Activated CD8-positive, alpha-beta memory T cell treated with anti-CD3 and anti-CD28 coated beads for 24 hours (primary cell): ENCODE data around the gene ANKRD13B.

Source experiments
- DNase-seq: peaks from one replicate; pipeline ENCODE4 v3.0.0-alpha.2; 2020

The ANKRD13B gene

GRCh38 chr17:29618272-29619065 is 25.5 kb downstream of the ANKRD13B start:
- no peak for DNase-seq

- DNase-seq: no peak
Measured at GRCh38 chr17:29619251-29619650, 26.3 kb downstream of the ANKRD13B start.

GRCh38 chr17:29620271-29620670 is 27.3 kb downstream of the ANKRD13B start:
- DNase-seq: no peak

- no peak for DNase-seq
Measured at GRCh38 chr17:29620779-29621500, 28.0 kb downstream of the ANKRD13B start.

GRCh38 chr17:29621751-29622194 is 28.8 kb downstream of the ANKRD13B start:
- DNase-seq: no peak

- peak; percentile 90 for DNase-seq
Measured at GRCh38 chr17:29622337-29623282, 29.7 kb downstream of the ANKRD13B start, which contains the start of gene CORO6. TSS of gene CORO6 (minus strand) at chr17:29622912. CDS start at chr17:29621421, 1,491 bp downstream.

GRCh38 chr17:29623283-29623647 is 30.3 kb downstream of the ANKRD13B start:
- DNase-seq: peak; percentile 62

GRCh38 chr17:29624586-29624985 is 31.7 kb downstream of the ANKRD13B start:
- no peak for DNase-seq

- no peak for DNase-seq
Measured at GRCh38 chr17:29625037-29625750, 32.3 kb downstream of the ANKRD13B start.

GRCh38 chr17:29627951-29628350 is 35.0 kb downstream of the ANKRD13B start:
- no peak for DNase-seq

- DNase-seq: no peak
Measured at GRCh38 chr17:29628644-29629043, 35.7 kb downstream of the ANKRD13B start.

- no peak for DNase-seq
Measured at GRCh38 chr17:29629839-29630238, 36.9 kb downstream of the ANKRD13B start.

GRCh38 chr17:29630630-29631193 is 37.8 kb downstream of the ANKRD13B start:
- DNase-seq: no peak

- no peak for DNase-seq
Measured at GRCh38 chr17:29633886-29634285, 41.0 kb downstream of the ANKRD13B start.

- DNase-seq: no peak
Measured at GRCh38 chr17:29640413-29640812, 47.5 kb downstream of the ANKRD13B start.

GRCh38 chr17:29640981-29641642 is 48.2 kb downstream of the ANKRD13B start:
- DNase-seq: no peak

- no peak for DNase-seq
Measured at GRCh38 chr17:29642171-29642611, 49.3 kb downstream of the ANKRD13B start.

GRCh38 chr17:29643817-29644160 is 50.9 kb downstream of the ANKRD13B start:
- no peak for DNase-seq

- no peak for DNase-seq
Measured at GRCh38 chr17:29645515-29646051, 52.7 kb downstream of the ANKRD13B start.

- no peak for DNase-seq
Measured at GRCh38 chr17:29648005-29648404, 55.1 kb downstream of the ANKRD13B start.

- no peak for DNase-seq
Measured at GRCh38 chr17:29649359-29649758, 56.4 kb downstream of the ANKRD13B start.
